ENCODE data around the gene ITIH5.
A peak's percentile ranks its signal among the peaks of the same experiment; 100 is the strongest.

Gene ITIH5

DNA sequence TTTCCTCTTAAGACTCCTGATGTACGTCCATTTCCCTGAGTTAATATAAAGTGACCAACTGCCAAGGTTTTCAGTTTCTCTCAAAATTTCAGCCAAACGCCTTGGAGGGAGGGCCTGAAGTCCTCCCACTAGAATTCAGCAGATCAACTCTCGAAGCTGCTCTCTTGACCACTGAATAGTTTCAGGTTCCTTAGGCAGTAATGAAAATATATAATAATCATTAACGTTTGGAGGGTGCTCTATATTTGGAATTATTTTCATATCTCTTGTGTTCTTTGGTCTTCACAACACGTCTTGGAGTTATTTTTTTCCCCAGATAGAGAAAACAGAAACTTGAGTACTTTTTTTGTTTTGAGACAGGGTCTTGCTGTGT, 132.3 kb downstream of the ITIH5 start:
- FAIRE-seq: no peak
- DNase-seq (ENCODE audit: insufficient read length, low spot score): no peak
- TF ChIP-seq POLR2A (IDR thresholded peaks at IDR 0.05; ENCODE audit: low read depth, low read length) (no peak), SPI1 (IDR thresholded peaks at IDR 0.05; ENCODE audit: low read depth, low read length) (no peak), POU2F2 (IDR thresholded peaks at IDR 0.05; ENCODE audit: low read depth, low read length) (no peak), POLR2AphosphoS5 (IDR thresholded peaks at IDR 0.05; ENCODE audit: low read depth, low read length) (no peak), TAF1 (IDR thresholded peaks at IDR 0.05; ENCODE audit: low read depth, low read length) (no peak), PAX5 (IDR thresholded peaks at IDR 0.05; ENCODE audit: insufficient read depth, low read length, severe bottlenecking) (no peak)

DNA sequence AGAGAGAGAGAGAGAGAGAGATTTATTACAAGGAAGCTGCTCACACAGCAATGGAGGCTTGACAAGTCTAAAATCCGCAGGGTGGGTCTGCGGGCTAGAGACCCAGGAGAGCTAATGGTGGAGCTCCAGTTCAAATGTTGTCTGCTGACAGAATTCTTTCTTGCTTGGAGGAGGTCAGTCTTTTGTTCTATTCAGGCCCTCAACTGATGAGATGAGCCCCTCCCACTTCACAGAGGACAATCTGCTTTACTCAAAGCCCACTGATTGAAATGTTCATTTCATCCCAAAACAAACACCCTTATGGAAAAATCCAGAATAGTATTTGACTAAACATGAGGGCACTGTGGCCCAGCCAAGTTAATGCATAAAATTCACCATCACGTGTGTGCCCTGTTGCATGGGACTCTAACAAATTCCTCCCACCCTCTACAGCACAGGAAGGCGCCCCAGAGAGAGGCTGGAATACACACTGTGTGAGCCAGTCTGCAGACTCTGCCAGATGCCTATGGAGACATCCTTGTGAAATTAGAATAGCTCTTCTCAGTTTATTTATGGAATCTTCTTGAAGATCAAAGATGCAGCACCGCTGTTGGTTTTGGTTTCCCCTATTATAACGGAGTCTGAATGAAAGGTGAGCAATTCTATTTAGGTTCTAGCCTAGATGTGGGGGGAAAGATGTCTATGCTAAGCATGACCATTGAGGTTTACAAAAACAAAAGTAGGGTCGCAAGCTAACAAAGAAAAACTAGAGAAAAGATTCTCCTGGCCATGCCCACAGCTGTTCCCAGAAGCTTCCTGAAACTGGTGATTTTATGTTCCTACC, 132.9 kb downstream of the ITIH5 start:
- DNase-seq (ENCODE audit: insufficient read length, low spot score) (no peak), FAIRE-seq (no peak)
- TF ChIP-seq POLR2AphosphoS5 (IDR thresholded peaks at IDR 0.05; ENCODE audit: low read depth, low read length) (no peak), SPI1 (IDR thresholded peaks at IDR 0.05; ENCODE audit: low read depth, low read length) (no peak), TAF1 (IDR thresholded peaks at IDR 0.05; ENCODE audit: low read depth, low read length) (no peak), POLR2A (IDR thresholded peaks at IDR 0.05; ENCODE audit: low read depth, low read length) (no peak), PAX5 (IDR thresholded peaks at IDR 0.05; ENCODE audit: insufficient read depth, low read length, severe bottlenecking) (no peak), POU2F2 (IDR thresholded peaks at IDR 0.05; ENCODE audit: low read depth, low read length) (no peak)

DNA sequence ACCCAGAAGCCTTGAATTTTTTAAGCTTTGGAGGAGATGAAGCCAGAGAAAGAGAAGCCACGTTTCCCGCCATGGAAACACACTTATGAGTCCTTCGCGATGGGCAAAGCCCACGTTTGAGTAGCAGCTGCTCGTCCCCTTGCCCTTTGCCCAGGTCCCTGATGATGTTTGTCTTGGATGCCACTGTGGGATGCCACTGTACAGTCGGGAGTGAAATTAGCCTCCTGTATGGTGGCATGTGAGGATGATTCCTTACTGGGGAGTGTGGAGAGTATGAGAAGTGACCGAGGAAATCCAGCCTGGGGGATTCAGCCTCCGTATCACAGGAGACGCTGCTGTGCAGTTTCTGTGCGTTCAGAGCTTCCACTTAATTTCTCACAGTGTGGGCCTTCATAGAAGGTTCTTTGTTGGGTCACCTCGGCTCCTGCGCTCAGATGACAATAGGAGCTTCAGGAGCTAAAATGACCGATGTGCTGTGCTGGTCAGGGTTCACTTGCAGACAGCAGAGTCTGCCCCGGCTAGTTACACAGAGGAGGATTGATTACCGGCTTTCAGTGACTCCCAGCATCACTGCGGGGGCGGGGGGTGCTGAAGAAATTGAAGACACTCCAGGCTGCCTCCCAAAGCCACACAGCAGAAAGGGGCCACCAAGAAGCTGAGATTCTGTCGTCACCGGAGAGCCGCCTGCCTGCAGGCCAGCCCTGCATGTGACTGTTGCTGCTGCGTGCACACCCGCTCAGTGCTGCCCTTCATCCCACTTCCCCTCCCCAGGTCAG, 133.9 kb downstream of the ITIH5 start:
- FAIRE-seq: no peak

DNA sequence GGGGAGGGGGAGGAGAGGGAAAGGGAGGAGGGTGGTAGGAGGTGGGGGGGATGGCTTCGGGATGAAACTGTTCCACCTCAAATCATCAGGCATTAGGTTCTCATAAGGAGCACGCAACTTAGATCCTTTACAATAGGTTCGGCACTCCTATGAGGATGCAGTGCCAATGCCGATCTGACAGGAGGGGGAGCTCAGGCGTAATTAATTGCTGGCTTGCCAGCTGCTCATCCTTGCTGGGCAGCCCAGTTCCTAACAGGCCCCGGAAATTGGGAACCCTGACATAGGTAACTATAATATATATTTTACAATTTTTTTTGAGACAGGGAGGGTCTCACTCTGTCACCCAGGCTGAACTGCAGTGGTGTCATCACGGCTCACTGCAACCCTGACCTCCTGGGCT, 137.1 kb downstream of the ITIH5 start:
- TF ChIP-seq TAF1 (IDR thresholded peaks at IDR 0.05; ENCODE audit: low read depth, low read length) (no peak), SPI1 (IDR thresholded peaks at IDR 0.05; ENCODE audit: low read depth, low read length) (no peak), POU2F2 (IDR thresholded peaks at IDR 0.05; ENCODE audit: low read depth, low read length) (no peak), POLR2AphosphoS5 (IDR thresholded peaks at IDR 0.05; ENCODE audit: low read depth, low read length) (no peak), POLR2A (IDR thresholded peaks at IDR 0.05; ENCODE audit: low read depth, low read length) (no peak), PAX5 (IDR thresholded peaks at IDR 0.05; ENCODE audit: insufficient read depth, low read length, severe bottlenecking) (no peak)
- DNase-seq (ENCODE audit: insufficient read length, low spot score) (no peak), FAIRE-seq (no peak)

More for the DNA sequence above, 133.9 kb downstream of the ITIH5 start:
- no peak for DNase-seq (ENCODE audit: insufficient read length, low spot score)
- TF ChIP-seq SPI1 (IDR thresholded peaks at IDR 0.05; ENCODE audit: low read depth, low read length): no peak
- no peak for TF ChIP-seq PAX5 (IDR thresholded peaks at IDR 0.05; ENCODE audit: insufficient read depth, low read length, severe bottlenecking)
- TF ChIP-seq POLR2AphosphoS5 (IDR thresholded peaks at IDR 0.05; ENCODE audit: low read depth, low read length): no peak
- no peak for TF ChIP-seq POLR2A (IDR thresholded peaks at IDR 0.05; ENCODE audit: low read depth, low read length)
- TF ChIP-seq TAF1 (IDR thresholded peaks at IDR 0.05; ENCODE audit: low read depth, low read length): no peak
- TF ChIP-seq POU2F2 (IDR thresholded peaks at IDR 0.05; ENCODE audit: low read depth, low read length): no peak

DNA sequence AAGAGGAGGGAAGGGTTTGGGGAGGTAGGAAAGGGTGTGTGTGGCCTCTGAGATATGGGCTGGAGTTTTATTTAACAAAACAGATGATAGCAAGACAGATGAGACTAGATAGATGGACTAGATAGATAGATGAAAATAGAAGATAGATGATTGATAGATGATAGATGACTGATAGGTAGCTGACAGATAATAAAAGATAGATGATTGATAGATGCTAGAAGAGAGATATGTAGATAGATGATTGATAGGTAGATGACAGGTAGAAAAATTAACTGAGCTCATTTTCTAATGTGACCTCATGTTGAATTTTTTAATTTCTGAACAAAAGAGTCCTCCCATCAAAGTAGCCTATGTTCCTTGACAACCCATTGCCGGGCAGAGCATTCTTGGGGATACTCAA, 139.3 kb downstream of the ITIH5 start:
- DNase-seq (ENCODE audit: insufficient read length, low spot score) (no peak), FAIRE-seq (no peak)
- TF ChIP-seq PAX5 (IDR thresholded peaks at IDR 0.05; ENCODE audit: insufficient read depth, low read length, severe bottlenecking): no peak
- no peak for TF ChIP-seq SPI1 (IDR thresholded peaks at IDR 0.05; ENCODE audit: low read depth, low read length)
- no peak for TF ChIP-seq TAF1 (IDR thresholded peaks at IDR 0.05; ENCODE audit: low read depth, low read length)
- TF ChIP-seq POLR2AphosphoS5 (IDR thresholded peaks at IDR 0.05; ENCODE audit: low read depth, low read length): no peak

DNA sequence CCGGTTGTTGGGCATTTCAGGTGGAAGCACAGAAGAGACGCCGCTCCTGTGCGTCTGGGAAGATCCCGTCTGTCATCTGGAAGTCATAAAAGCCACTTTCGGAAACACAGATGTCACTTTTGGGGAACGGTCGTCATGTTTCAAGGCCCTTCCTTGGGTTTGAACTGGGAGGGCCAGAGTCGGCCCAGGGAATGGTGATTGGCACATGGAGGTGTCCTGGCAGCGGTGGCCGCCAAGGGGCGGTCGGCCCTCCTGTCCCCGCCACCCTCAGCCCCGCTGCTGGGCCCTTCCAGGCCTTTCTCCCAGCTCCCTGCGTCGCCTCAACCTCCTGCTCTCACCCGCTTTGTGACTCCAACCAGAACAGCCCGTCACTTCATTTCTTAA, 140.8 kb downstream of the ITIH5 start:
- no peak for DNase-seq (ENCODE audit: insufficient read length, low spot score)
- FAIRE-seq: no peak
- TF ChIP-seq TAF1 (IDR thresholded peaks at IDR 0.05; ENCODE audit: low read depth, low read length) (no peak), POU2F2 (IDR thresholded peaks at IDR 0.05; ENCODE audit: low read depth, low read length) (no peak), POLR2AphosphoS5 (IDR thresholded peaks at IDR 0.05; ENCODE audit: low read depth, low read length) (no peak), SPI1 (IDR thresholded peaks at IDR 0.05; ENCODE audit: low read depth, low read length) (no peak), PAX5 (IDR thresholded peaks at IDR 0.05; ENCODE audit: insufficient read depth, low read length, severe bottlenecking) (no peak), POLR2A (IDR thresholded peaks at IDR 0.05; ENCODE audit: low read depth, low read length) (no peak)

DNA sequence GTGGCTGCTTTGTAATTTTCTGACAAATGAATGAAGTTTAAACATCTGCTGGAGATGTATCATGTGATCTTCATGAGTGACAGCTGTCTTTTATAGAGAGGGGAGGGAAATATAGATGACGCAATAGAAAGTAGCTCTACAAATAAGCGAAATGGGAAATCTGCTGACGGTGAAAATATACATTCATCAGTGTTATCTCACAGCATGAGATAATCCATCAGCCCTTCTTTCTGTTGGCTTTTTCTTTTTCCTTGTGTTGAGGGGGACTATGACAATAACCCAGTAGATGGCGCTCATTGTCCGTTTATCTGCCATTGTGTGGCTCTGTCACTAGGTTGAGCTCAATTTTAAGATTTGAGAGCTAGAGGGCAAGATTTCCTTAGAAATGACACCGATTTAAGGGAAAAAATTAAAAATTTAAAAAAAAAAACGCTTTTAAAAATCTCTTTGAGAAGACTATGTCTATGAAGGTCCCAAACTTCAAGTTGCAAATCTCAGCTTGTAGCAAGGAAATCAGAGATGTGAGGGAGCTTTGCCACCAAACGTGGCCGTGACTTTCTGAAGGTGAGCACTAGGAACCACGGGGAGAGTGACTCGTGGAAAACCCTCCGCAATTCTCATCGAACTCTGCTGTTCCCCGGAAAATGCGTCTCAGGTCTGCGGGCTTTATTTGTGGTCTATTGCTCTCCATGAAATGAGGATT, 141.3 kb downstream of the ITIH5 start:
- TF ChIP-seq POLR2A (IDR thresholded peaks at IDR 0.05; ENCODE audit: low read depth, low read length) (no peak), PAX5 (IDR thresholded peaks at IDR 0.05; ENCODE audit: insufficient read depth, low read length, severe bottlenecking) (no peak), SPI1 (IDR thresholded peaks at IDR 0.05; ENCODE audit: low read depth, low read length) (no peak), POU2F2 (IDR thresholded peaks at IDR 0.05; ENCODE audit: low read depth, low read length) (no peak), POLR2AphosphoS5 (IDR thresholded peaks at IDR 0.05; ENCODE audit: low read depth, low read length) (no peak), TAF1 (IDR thresholded peaks at IDR 0.05; ENCODE audit: low read depth, low read length) (no peak)
- FAIRE-seq: peak; percentile 74
- peak; percentile 62 for DNase-seq (ENCODE audit: insufficient read length, low spot score)

DNA sequence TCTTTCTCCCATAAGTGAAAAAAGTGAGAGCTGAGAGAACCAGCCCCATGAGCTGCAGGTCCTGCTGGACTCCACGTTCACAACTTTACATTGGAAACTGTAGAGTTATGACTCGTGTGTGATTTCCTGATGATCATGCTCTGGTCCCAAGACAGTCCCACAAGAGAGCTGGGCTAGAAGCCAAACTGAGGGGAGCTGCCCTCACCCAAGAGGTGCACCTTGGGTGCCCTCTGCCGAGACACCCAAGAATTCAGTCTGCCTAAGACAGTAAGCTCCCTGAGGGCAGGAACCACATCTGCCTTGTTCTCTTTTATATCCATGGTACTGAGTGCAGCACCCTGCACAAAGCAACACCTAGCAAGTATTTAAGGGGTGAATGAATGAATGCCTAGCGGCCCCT, 143.1 kb downstream of the ITIH5 start:
- no peak for DNase-seq (ENCODE audit: insufficient read length, low spot score)
- TF ChIP-seq TAF1 (IDR thresholded peaks at IDR 0.05; ENCODE audit: low read depth, low read length) (no peak), POLR2AphosphoS5 (IDR thresholded peaks at IDR 0.05; ENCODE audit: low read depth, low read length) (no peak), SPI1 (IDR thresholded peaks at IDR 0.05; ENCODE audit: low read depth, low read length) (no peak), PAX5 (IDR thresholded peaks at IDR 0.05; ENCODE audit: insufficient read depth, low read length, severe bottlenecking) (no peak)
- FAIRE-seq: no peak

Data from GM12891 (cell line).